ENCODE results near the gene PRKAR2B.

DNA sequence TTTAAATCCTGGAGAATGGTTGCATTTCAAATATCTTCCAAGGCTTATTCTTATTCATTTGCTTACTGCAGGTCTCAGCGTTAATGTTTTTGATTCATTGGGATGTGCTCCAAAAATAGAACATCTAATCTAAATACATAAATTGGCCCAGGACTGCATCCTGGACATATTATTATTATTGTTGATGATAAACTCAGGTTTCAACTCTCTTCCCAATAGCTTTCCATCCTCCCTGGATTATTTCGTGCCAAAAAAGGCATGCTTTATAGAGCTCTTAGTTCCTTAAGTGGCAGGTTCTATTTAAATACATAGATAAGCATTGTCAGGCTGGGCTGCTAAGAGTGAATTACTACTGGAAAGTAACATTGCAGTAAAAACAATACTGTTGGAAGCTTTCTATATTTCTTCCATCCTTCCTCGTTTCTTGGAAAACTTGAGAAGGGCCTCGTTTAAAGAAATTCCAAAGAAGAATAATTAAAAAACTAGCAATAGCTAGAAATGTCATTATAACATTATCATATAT lies 14.7 kb upstream of the PRKAR2B start:
- TF ChIP-seq CTCF (conservative IDR thresholded peaks at IDR 0.05 in 1 of 2, IDR thresholded peaks at IDR 0.05 in 1 of 2; ENCODE audit: low read depth in 1 of 2, low read length in 2 of 2): no peak
- TF ChIP-seq EZH2 (IDR thresholded peaks at IDR 0.05; ENCODE audit: low read length, missing control alignments): no peak
